A549 (cell line): Measurements from ENCODE around the gene SEMA5A. TPM values are rescaled to one million over a fixed set of nuclear protein-coding genes. Genes with fewer than 3 reads are reported as not detected.

Experiments used
- ATAC-seq, 2 experiments: fragments of 200-7000 bp in 1 of 2; fragments of >200 bp in 1 of 2; cut with Nextera tagmentation in 1 of 2; cut with Tn5 transposase in 1 of 2; 3 replicates each; pipeline versions ENCODE4 v1.8.0 to v1.9.1; 2018 to 2020; ENCODE audit warnings: mild to moderate bottlenecking in 1 of 2, moderate library complexity in 1 of 2
- CTCF ChIA-PET: fragments of 300-600 bp; sonication (Branson Sonifier 250); formaldehyde crosslinking; extraction: SDS; loops from one replicate; lab custom pipeline; 2021; ENCODE audit warnings: antibody characterized with exemption, inconsistent platforms; lab: Yijun Ruan, JAX
- POLR2A ChIA-PET: fragments of 350-600 bp; formaldehyde crosslinking; extraction: SDS; loops from one replicate; lab custom pipeline; 2021; ENCODE audit warnings: antibody characterized with exemption, inconsistent platforms; lab: Yijun Ruan, JAX
- DNase-seq, 2 experiments: peaks; one replicate each; pipeline versions ENCODE4 v3.0.0 to v3.0.0-alpha.2; 2011 to 2016; ENCODE audit warnings: low read depth in 1 of 2, low spot score in 1 of 2
- FAIRE-seq: peaks from 2 replicates; lab custom pipeline; 2011; peaks lifted over from hg19 to GRCh38; lab: Jason Lieb, UNC
- H3K27ac ChIP-seq, 2 experiments: fragments of >200 bp; sonication (Bioruptor Twin); formaldehyde crosslinking; 3 replicates each; pipeline ENCODE4 v1.5.1; 2016 to 2017
- H3K4me1 ChIP-seq: fragments of >200 bp; sonication (Bioruptor Twin); formaldehyde crosslinking; 3 replicates; pipeline ENCODE4 v1.6.1; 2016
- H3K4me2 ChIP-seq: fragments of >200 bp; sonication (Bioruptor Twin); formaldehyde crosslinking; 3 replicates; pipeline ENCODE4 v1.6.1; 2016
- H3K4me3 ChIP-seq: fragments of >200 bp; sonication (Bioruptor Twin); formaldehyde crosslinking; 3 replicates; pipeline ENCODE4 v1.5.1; 2016
- H3K9me3 ChIP-seq: fragments of >200 bp; sonication (Bioruptor Twin); formaldehyde crosslinking; 3 replicates; pipeline ENCODE4 v1.6.1; 2016
- ATOH8 ChIP-seq: fragments of 250-450 bp; sonication (Bioruptor Pico); IDR thresholded peaks from 2 replicates; pipeline ENCODE4 v1.5.0; 2020; ENCODE audit warnings: low read depth, mild to moderate bottlenecking, moderate library complexity
- BCL3 ChIP-seq: fragments of >200 bp; sonication (Bioruptor Twin); formaldehyde crosslinking; IDR thresholded peaks from 3 replicates; pipeline ENCODE4 v1.6.1; 2016
- CBX8 ChIP-seq: fragments of 200-600 bp; sonication (generic); IDR thresholded peaks from 2 replicates; pipeline ENCODE4 v1.6.1; 2016
- CTCF ChIP-seq: fragments of >200 bp; sonication (Bioruptor Twin); formaldehyde crosslinking; IDR thresholded peaks from 3 replicates; pipeline ENCODE4 v1.5.1; 2016
- E2F6 ChIP-seq: IDR thresholded peaks from 2 replicates; pipeline ENCODE4 v1.6.1; 2012; ENCODE audit warnings: low read depth, borderline replicate concordance
- ELK1 ChIP-seq: fragments of 150-350 bp; IDR thresholded peaks from 2 replicates; pipeline ENCODE4 v1.6.1; 2014; ENCODE audit warnings: low read depth, mild to moderate bottlenecking, low read length
- ESRRA ChIP-seq: fragments of 150-350 bp; IDR thresholded peaks from 2 replicates; pipeline ENCODE4 v1.6.1; 2014; ENCODE audit warnings: mild to moderate bottlenecking, low read length, borderline replicate concordance
- FOSL2 ChIP-seq, 2 experiments: fragments of 450-650 bp in 1 of 2; fragments of >200 bp in 1 of 2; sonication (Bioruptor Twin) in 1 of 2; formaldehyde crosslinking; IDR thresholded peaks; 2 replicates each; pipeline versions ENCODE4 v1.5.0 to v1.6.1; 2016 to 2020; ENCODE audit warnings: mild to moderate bottlenecking in 1 of 2, moderate library complexity in 1 of 2
- FOXS1 ChIP-seq: fragments of 250-450 bp; sonication (Bioruptor Pico); IDR thresholded peaks from 2 replicates; pipeline ENCODE4 v1.5.0; 2020; ENCODE audit warnings: mild to moderate bottlenecking, moderate library complexity
- HMGXB4 ChIP-seq: fragments of 250-450 bp; sonication (Bioruptor Pico); IDR thresholded peaks from 2 replicates; pipeline ENCODE4 v1.5.0; 2021; ENCODE audit warnings: mild to moderate bottlenecking, moderate library complexity, borderline replicate concordance
- JUNB ChIP-seq: fragments of >200 bp; sonication (Bioruptor Twin); formaldehyde crosslinking; IDR thresholded peaks from 2 replicates; pipeline ENCODE4 v1.6.1; 2016
- KDM1A ChIP-seq: fragments of 200-600 bp; sonication (generic); IDR thresholded peaks from 2 replicates; pipeline ENCODE4 v1.6.1; 2016; ENCODE audit warnings: low read depth, mild to moderate bottlenecking
- KDM5A ChIP-seq: fragments of 200-600 bp; sonication (generic); IDR thresholded peaks from 2 replicates; pipeline ENCODE4 v1.6.1; 2016; ENCODE audit warnings: antibody characterized with exemption, mild to moderate bottlenecking
- NFE2L2 ChIP-seq: fragments of 150-350 bp; conservative IDR thresholded peaks from 2 replicates; pipeline ENCODE4 v1.6.1; 2014; ENCODE audit warnings: low read length
- NPAS2 ChIP-seq: fragments of 250-450 bp; sonication (Bioruptor Pico); IDR thresholded peaks from 2 replicates; pipeline ENCODE4 v1.8.0; 2022; ENCODE audit warnings: mild to moderate bottlenecking, moderate library complexity, borderline replicate concordance
- NR3C1 ChIP-seq: fragments of >200 bp; sonication (Bioruptor Twin); formaldehyde crosslinking; IDR thresholded peaks from 3 replicates; pipeline ENCODE4 v1.6.1; 2017
- PBX3 ChIP-seq: IDR thresholded peaks from 2 replicates; pipeline ENCODE4 v1.6.1; 2012
- POLR2A ChIP-seq: IDR thresholded peaks from 2 replicates; pipeline ENCODE4 v1.6.1; 2012; ENCODE audit warnings: mild to moderate bottlenecking, low read length
- RFX5 ChIP-seq: fragments of 450-650 bp; IDR thresholded peaks from 2 replicates; pipeline ENCODE4 v1.7.1; 2014; ENCODE audit warnings: antibody characterized with exemption, mild to moderate bottlenecking, moderate library complexity
- SREBF2 ChIP-seq: fragments of 450-650 bp; IDR thresholded peaks from 2 replicates; pipeline ENCODE4 v1.6.1; 2014; ENCODE audit warnings: mild to moderate bottlenecking, moderate library complexity
- TP53 ChIP-seq: fragments of 250-450 bp; sonication (Bioruptor Pico); IDR thresholded peaks from 2 replicates; pipeline ENCODE4 v1.5.0; 2021; ENCODE audit warnings: mild to moderate bottlenecking, moderate library complexity
- USF2 ChIP-seq: fragments of 450-650 bp; IDR thresholded peaks from 2 replicates; pipeline ENCODE4 v1.6.1; 2014; ENCODE audit warnings: antibody characterized with exemption
- ZC3H11A ChIP-seq: fragments of 450-650 bp; IDR thresholded peaks from 2 replicates; pipeline ENCODE4 v1.6.1; 2014; ENCODE audit warnings: antibody characterized with exemption, mild to moderate bottlenecking
- ZFP36 ChIP-seq: fragments of 450-650 bp; IDR thresholded peaks from 2 replicates; pipeline ENCODE4 v1.6.1; 2014; ENCODE audit warnings: borderline replicate concordance; ENCODE audit not compliant: partially characterized antibody
- WGBS: methylation state at CpG from one replicate; pipeline ENCODE4 v1.1.6; 2017; ENCODE audit errors: missing lambda C conversion rate; 5-methylcytosine and 5-hydroxymethylcytosine counted together
- polyA plus RNA-seq, 4 experiments: library from polyadenylated mRNA; depleted of rRNA in 3 of 4; stranded (reverse); fragments of >200 nt; fragmentation: RNase III in 1 of 4; extraction: RNeasy Plus Mini Kit Qiagen cat#74134 plus additional on column Dnase treatment in 1 of 4; gene quantifications; 2 replicates in 3 of 4; 3 replicates in 1 of 4; pipeline ENCODE4 v1.2.3, GENCODE V29; 2011 to 2017

Gene SEMA5A
- polyA plus RNA-seq, 2 of the 4 experiments (the other 2 are of a cell fraction) = not detected

- no peak overlapping the region for H3K27ac ChIP-seq
- no peak overlapping the region for H3K4me3 ChIP-seq
- H3K9me3 ChIP-seq = no peaks in the 10 kb centered on the region; the same call in 2 of the 3 replicates
- DNase-seq (no peak), FAIRE-seq (no peak), ATAC-seq (no peak)
- TF ChIP-seq ELK1 (no peak), ZFP36 (no peak), POLR2A (no peak)
- WGBS = 5% methylated on average over 5 of the region's 5 CpGs
- H3K4me1 ChIP-seq = no peaks in the 10 kb centered on the region
- POLR2A ChIA-PET = no interaction called here
- CTCF ChIA-PET = no interaction called here
- H3K4me2 ChIP-seq = no peak overlapping the region
Observed at GRCh38 chr5:9140711-9141110, 405.2 kb downstream of the SEMA5A start.

GRCh38 chr5:9140202-9140601 lies 405.7 kb downstream of the SEMA5A start:
- TF ChIP-seq HMGXB4 (CRISPR knock-in tag) = no peak
- TF ChIP-seq NR3C1 = no peak
- TF ChIP-seq ESRRA = no peak
- no peak for TF ChIP-seq RFX5
- no peak for TF ChIP-seq KDM5A
- no peak for TF ChIP-seq NFE2L2
- TF ChIP-seq E2F6 = no peak
- TF ChIP-seq ATOH8 (CRISPR knock-in tag) = no peak
- no peak for TF ChIP-seq KDM1A
- no peak for TF ChIP-seq JUNB
- no peak for TF ChIP-seq CBX8
- TF ChIP-seq USF2 = no peak
- TF ChIP-seq TP53 (CRISPR knock-in tag) = no peak
- TF ChIP-seq FOXS1 (CRISPR knock-in tag) = no peak
- TF ChIP-seq, all 56 proteins: peak for 0
- Histone ChIP-seq H3K9me3 (no peaks in the 10 kb centered on the region; the same call in 2 of the 3 replicates), H3K4me1 (no peaks in the 10 kb centered on the region), H3K4me3 (no peak overlapping the region), H3K27ac (no peak overlapping the region), H3K4me2 (no peak overlapping the region)
- WGBS = 18% methylated on average over 4 of the region's 4 CpGs
- ChIA-PET POLR2A (no interaction called here), CTCF (no interaction called here)
- DNase-seq (no peak), ATAC-seq (no peak), FAIRE-seq (no peak)

GRCh38 chr5:9139344-9139743 lies 406.5 kb downstream of the SEMA5A start:
- CTCF ChIA-PET = no interaction called here

More at GRCh38 chr5:9139344-9139743, 406.5 kb downstream of the SEMA5A start:
- Histone ChIP-seq H3K4me3 (no peak overlapping the region), H3K4me2 (no peak overlapping the region), H3K27ac (no peak overlapping the region), H3K4me1 (no peaks in the 10 kb centered on the region), H3K9me3 (no peaks in the 10 kb centered on the region; the same call in 2 of the 3 replicates)
- TF ChIP-seq ZC3H11A = no peak
- no peak for TF ChIP-seq CBX8
- TF ChIP-seq KDM1A = no peak
- no peak for TF ChIP-seq SREBF2
- TF ChIP-seq E2F6 = no peak
- TF ChIP-seq CTCF = no peak
- TF ChIP-seq BCL3 = no peak
- TF ChIP-seq NPAS2 (CRISPR knock-in tag) = no peak
- TF ChIP-seq KDM5A = no peak
- TF ChIP-seq ZFP36 = no peak
- no peak for TF ChIP-seq PBX3
- TF ChIP-seq FOXS1 (CRISPR knock-in tag) = no peak
- no peak for TF ChIP-seq FOSL2 (IDR thresholded peaks at IDR 0.05)
- no peak for TF ChIP-seq FOSL2 (CRISPR knock-in tag; IDR thresholded peaks at IDR 0.05)
- ATAC-seq = no peak
- FAIRE-seq = no peak
- POLR2A ChIA-PET = no interaction called here
- DNase-seq = no peak
